ENCODE measurements around the gene IL36B. TPM values are rescaled to one million over a fixed set of nuclear protein-coding genes. Genes with fewer than 3 reads are reported as not detected.

IL36B gene
- total RNA-seq: not detected in 2 replicates

GRCh38 chr2:113052396-113052917, at the start of gene IL36B:
Gene IL36B, minus strand, starts transcription at chr2:113052867.

GRCh38 chr2:113067681-113068080, 15.0 kb upstream of the IL36B start, which contains the start of gene IL1F10:
Gene IL1F10, plus strand, starts transcription at chr2:113067970. Its CDS starts 4,769 bp downstream, at chr2:113072739.

GRCh38 chr2:113058998-113059960, 6.6 kb upstream of the IL36B start, which contains the start of gene IL36RN:
Gene IL36RN, plus strand, starts transcription at chr2:113059198. Its CDS starts 241 bp downstream, at chr2:113059439.

GRCh38 chr2:113005030-113005509, 47.6 kb downstream of the IL36B start, which contains the start of gene IL36A:
Gene IL36A, plus strand, starts transcription at chr2:113005459. Its CDS starts 413 bp downstream, at chr2:113005872.

GRCh38 chr2:112977559-112978056, 75.1 kb downstream of the IL36B start, which contains the start of gene IL36G:
Gene IL36G, plus strand, starts transcription at chr2:112978006. Its CDS starts 633 bp downstream, at chr2:112978639.

Other genes starting within 250 kb of the IL36B start
- 150 and 229 TPM in 2 replicates for gene IL1B, start 216.1 kb downstream of the IL36B start, total RNA-seq
- not detected in 2 replicates for gene IL37, start 141.7 kb downstream of the IL36B start, total RNA-seq
- gene IL36G, start 74.9 kb downstream of the IL36B start, total RNA-seq: not detected in 2 replicates
- gene IL36A, start 47.4 kb downstream of the IL36B start, total RNA-seq: not detected in 2 replicates
- under 0.01 TPM in 1 of 2 replicates, not detected in the other for gene IL36RN, start 6.3 kb upstream of the IL36B start, total RNA-seq
- gene IL1F10, start 15.1 kb upstream of the IL36B start, total RNA-seq: not detected in 2 replicates
- under 0.01 and 0.28 TPM in 2 replicates for gene IL1RN, start 74.7 kb upstream of the IL36B start, total RNA-seq
- 0.19 and 1.4 TPM in 2 replicates for gene PSD4, start 121.1 kb upstream of the IL36B start, total RNA-seq
- gene PAX8, start 226.1 kb upstream of the IL36B start, total RNA-seq: 0.38 and 1.1 TPM in 2 replicates